T follicular helper cell (primary cell): ENCODE data around the gene CTCF.

ENCODE experiments used
- DNase-seq: peaks from one replicate; pipeline ENCODE4 v3.0.0-alpha.2; 2020; ENCODE audit warnings: low read depth

CTCF gene

DNA sequence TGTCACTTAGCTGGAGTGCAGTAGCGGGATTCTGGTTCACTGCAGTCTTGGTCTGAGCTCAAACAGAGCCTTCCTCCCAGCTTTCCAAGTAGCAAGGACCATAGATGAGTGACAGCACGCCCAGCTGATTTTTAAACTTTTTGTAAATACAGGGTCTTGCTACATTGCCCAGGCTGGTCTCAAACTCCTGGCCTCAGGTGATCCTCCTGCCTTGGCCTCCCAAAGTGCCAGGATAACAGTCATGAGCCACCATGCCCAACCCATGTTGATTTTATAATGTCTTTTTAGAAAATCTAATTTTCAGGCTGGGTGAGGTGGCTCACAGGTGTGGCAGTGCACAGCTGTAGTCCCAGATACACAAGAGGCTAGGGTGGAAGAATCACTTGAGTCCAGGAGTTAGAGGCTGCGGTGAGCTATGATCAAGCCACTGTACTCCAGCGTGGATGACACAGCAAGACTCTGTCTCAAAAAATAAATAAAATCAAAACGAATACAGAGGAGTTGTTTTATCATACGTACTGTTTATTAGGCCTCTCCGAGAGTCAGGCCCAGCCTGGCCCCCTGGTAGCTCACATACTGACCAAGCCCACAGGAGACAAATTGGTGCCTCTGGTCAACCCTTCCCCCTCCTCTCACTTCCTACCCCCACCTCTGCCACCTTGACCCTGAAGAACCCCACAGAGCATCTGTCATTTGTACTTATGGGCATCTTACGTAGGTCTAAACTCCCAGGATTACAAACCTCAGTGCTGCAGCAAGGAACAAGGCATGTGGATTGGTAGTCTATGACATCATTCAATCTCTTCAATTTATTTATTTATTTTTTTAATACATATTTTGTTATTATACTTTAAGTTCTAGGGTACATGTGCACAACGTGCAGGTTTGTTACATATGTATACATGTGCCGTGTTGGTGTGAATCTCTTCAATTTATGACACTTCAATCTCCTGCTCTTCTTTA, 117.9 kb downstream of the CTCF start:
- DNase-seq: no peak

DNA sequence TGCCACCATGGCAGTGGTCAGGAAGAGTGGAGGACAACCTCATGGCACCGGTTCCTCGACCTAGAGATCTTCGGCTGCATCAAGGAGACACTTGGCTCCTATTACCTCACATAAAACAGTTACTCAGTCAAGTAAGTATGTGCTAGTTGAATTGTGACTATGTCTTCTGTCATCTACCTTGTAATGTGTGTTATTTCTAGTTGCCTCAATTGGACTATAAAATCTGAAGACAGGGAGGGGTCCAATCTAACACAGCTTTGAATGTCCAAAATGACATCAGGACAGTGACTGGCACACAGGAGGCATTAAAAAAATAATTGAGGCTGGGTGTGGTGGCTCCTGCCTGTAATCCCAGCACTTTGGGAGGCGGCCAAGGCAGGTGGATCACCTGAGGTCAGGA, 121.4 kb downstream of the CTCF start:
- DNase-seq: no peak

DNA sequence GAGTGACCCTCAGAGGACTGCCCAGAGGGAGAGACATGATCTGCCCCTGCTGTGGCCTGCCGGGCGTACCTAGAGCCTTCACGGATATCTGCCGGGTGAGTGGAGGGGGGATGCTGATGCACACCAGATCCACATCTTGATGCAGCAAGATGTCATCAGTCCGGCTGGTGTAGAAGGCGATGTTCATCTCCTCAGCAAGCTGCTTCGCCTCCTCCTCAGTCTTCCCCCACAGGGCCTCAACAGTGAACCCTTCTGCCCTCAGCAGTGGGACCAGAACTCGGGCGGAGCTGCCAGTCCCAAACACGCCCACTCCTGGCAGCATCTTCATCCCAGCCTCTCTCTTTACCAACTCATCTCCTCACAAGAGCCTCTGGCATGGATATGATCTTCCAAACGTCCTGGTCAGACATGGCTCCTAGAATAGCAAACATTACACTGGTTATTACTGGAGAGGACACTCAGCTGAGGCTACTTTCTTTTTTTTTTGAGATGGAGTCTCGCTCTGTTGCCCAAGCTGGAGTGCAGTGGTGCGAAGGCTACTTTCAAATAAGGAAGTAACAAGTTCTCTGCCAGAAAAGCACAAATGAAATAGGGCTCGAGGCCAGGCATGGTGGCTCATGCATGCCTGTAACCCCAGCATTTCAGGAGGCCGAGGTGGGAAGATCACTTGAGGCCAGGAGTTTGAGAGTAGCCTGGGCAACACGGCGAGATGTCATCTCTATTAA, 123.2 kb downstream of the CTCF start:
- no peak for DNase-seq
